GM12878 (cell line): ENCODE data around the gene INVS.

Experiments
- POU2F2 ChIP-seq: IDR thresholded peaks from 3 replicates; pipeline ENCODE4 v1.6.1; 2011; ENCODE audit warnings: low read depth, mild to moderate bottlenecking, low read length, borderline replicate concordance
- RELA ChIP-seq: fragments of 450-650 bp; IDR thresholded peaks from 2 replicates; pipeline ENCODE4 v1.8.0; 2014; ENCODE audit warnings: borderline replicate concordance; ENCODE audit not compliant: partially characterized antibody
- TCF12 ChIP-seq: IDR thresholded peaks from 2 replicates; pipeline ENCODE4 v1.6.1; 2011; ENCODE audit warnings: low read depth, mild to moderate bottlenecking, low read length
- TF ChIP-seq, protein P1 (sequence below), 3 experiments: IDR thresholded peaks in 2 of 3; conservative IDR thresholded peaks in 1 of 3; 2 replicates each; pipeline ENCODE4 v1.5.1; 2011; ENCODE audit warnings: low read depth in 3 of 3, low read length in 3 of 3, mild to moderate bottlenecking in 3 of 3, control low read depth in 2 of 3, moderate library complexity in 2 of 3, inconsistent platforms in 1 of 3, mixed read lengths in 1 of 3; ENCODE audit not compliant: control insufficient read depth in 2 of 3, insufficient read depth in 1 of 3; ENCODE audit errors: extremely low read depth in 1 of 3

DNA sequence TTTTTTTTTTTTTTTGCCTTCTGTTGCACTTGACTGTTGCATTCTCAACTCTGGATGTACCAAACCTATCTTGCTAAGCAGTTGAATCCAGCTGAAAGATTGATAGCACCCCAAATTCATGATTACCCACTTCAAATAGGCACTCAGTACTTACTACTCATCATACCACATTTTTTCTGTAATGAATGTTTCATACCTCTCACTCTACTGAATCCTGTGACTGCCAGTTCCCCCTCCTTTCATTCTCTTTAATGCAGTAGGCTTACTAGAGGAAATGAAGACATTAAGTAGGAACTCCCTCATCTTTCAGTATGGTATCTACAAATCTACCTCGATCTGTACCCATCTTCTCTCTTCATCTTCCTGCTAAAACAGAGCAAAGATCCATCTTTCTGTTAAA lies 6.8 kb downstream of the INVS start:
- TF ChIP-seq POU2F2 = no peak
- no peak for TF ChIP-seq RELA
- no peak for TF ChIP-seq TCF12
- TF ChIP-seq, protein P1, sequence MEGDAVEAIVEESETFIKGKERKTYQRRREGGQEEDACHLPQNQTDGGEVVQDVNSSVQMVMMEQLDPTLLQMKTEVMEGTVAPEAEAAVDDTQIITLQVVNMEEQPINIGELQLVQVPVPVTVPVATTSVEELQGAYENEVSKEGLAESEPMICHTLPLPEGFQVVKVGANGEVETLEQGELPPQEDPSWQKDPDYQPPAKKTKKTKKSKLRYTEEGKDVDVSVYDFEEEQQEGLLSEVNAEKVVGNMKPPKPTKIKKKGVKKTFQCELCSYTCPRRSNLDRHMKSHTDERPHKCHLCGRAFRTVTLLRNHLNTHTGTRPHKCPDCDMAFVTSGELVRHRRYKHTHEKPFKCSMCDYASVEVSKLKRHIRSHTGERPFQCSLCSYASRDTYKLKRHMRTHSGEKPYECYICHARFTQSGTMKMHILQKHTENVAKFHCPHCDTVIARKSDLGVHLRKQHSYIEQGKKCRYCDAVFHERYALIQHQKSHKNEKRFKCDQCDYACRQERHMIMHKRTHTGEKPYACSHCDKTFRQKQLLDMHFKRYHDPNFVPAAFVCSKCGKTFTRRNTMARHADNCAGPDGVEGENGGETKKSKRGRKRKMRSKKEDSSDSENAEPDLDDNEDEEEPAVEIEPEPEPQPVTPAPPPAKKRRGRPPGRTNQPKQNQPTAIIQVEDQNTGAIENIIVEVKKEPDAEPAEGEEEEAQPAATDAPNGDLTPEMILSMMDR (IDR thresholded peaks at IDR 0.05 in 2 of 3, conservative IDR thresholded peaks at IDR 0.05 in 1 of 3; ENCODE audit: control insufficient read depth in 2 of 3, extremely low read depth in 1 of 3, insufficient read depth in 1 of 3, low read depth in 3 of 3, low read length in 3 of 3) = no peak
